Measurements from ENCODE around the gene TP53. TPM values are rescaled to one million over a fixed set of nuclear protein-coding genes. Genes with fewer than 3 reads are reported as not detected.

The TP53 gene
- total RNA-seq, 1 experiment from 2014 or later, result 4.1 TPM

- DNase-seq (ENCODE audit: low read depth), result no peak
Measured at GRCh38 chr17:7707446-7707845, 20.2 kb upstream of the TP53 start.

DNA sequence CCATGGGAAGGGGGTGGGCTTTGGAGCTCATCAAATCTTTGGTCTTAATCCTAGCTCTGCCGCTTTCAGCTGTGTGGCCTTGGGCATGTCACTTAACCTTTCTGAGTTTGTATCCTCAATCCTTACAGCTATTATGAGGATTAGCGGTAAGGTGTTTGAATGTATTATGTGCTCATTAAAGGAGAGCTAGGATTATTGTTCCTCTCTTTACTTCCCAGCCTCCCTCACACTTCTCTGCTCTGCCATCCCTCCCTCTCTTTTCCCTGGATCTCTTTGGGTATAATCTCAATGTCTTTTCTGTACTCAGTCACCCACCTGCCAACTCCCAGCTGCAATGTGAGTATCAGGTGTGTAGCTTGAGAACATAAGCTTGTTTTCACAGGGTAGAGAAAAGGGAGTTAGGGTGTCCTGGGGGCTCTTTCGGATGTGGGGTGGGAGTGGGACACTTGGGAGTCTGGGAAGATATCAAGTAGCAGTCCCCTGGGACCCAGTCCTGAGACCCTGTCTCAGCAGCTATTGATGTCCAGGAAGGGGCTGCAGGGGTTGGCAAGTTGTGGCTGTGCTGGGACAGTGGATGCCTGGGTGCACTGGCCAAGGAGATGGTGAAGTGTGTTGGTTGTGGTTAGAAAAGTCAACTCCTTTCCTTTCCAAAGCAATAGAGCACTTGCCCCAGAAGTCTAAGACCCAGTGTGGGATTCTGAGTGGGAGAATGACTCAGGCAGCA is 19.5 kb upstream of the TP53 start:
- no peak for DNase-seq (ENCODE audit: low read depth)

DNA sequence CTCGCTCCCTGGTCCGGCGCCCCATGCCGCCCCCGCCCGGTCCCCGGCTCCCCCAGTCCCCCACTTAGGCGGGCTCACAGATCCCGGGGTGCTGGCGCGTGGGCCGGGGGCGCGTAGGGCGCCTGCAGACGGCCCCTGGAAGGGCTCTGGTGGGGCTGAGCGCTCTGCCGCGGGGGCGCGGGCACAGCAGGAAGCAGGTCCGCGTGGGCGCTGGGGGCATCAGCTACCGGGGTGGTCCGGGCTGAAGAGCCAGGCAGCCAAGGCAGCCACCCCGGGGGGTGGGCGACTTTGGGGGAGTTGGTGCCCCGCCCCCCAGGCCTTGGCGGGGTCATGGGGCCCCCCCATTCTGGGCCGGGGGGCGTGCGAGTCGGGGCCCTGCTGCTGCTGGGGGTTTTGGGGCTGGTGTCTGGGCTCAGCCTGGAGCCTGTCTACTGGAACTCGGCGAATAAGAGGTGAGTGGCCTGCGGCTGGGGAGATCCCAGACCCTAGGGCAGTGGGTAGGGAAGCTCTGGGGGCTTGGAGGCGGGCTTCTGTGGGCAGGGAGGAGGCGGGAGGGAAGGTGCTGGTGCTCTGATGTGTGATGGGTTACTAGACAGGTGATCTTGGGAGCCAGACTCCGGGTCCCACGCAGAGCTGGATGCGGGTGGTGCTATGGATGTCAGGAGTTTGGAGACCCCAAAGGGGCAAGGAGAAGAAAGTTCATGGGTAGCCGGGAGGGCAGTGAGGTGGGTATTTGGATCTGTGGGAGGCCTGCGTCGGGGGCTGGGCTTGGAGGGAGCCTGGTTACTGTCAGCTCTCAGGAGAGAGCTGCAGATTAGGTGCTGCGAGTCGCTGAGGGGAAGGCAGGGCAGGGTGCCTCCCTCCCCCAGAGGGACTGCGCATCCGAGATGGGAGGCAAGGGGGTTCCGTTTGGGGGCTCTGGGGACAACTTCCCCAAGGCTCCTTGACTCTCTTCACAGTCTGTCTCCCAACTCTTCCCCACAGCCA is 18.3 kb upstream of the TP53 start:
- no peak for DNase-seq (ENCODE audit: low read depth)

- DNase-seq (ENCODE audit: low read depth), result no peak
Measured at GRCh38 chr17:7704601-7705268, 17.4 kb upstream of the TP53 start, which contains the start of gene EFNB3. Gene EFNB3, plus strand, starts transcription at chr17:7705202. Its CDS starts 397 bp downstream, at chr17:7705599.

GRCh38 chr17:7703584-7704479 is 16.5 kb upstream of the TP53 start:
- no peak for DNase-seq (ENCODE audit: low read depth)

GRCh38 chr17:7702776-7703175 is 15.5 kb upstream of the TP53 start:
- no peak for DNase-seq (ENCODE audit: low read depth)

GRCh38 chr17:7701681-7702080 is 14.4 kb upstream of the TP53 start:
- no peak for DNase-seq (ENCODE audit: low read depth)

DNA sequence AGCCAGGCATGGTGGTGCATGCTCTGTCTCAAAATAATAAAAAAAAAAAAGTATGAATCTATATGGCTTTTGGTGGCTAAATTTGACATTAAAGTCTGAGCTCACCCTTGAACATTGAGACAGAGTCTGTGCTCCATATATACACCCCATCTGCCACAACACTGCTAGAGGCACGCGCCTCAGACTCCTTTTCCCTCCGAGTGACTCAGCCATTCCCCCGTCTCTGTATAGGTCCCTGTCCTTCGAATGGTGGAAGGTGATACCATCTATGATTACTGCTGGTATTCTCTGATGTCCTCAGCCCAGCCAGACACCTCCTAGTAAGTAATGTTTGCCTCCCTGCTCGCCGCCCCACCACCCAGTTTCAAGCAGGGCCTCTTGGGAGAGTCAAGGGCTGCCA is 13.2 kb upstream of the TP53 start:
- no peak for DNase-seq (ENCODE audit: low read depth)

- no peak for DNase-seq (ENCODE audit: low read depth)
Measured at GRCh38 chr17:7697828-7698588, 10.7 kb upstream of the TP53 start.

GRCh38 chr17:7695586-7695985 is 8.3 kb upstream of the TP53 start:
- no peak for DNase-seq (ENCODE audit: low read depth)

GRCh38 chr17:7688808-7689316 is 1.6 kb upstream of the TP53 start:
- DNase-seq (ENCODE audit: low read depth), result no peak

- DNase-seq (ENCODE audit: low read depth), result peak; percentile 98
Measured at GRCh38 chr17:7687908-7688807, 868 bp upstream of the TP53 start, which contains the start of gene WRAP53. Gene WRAP53, plus strand, starts transcription at chr17:7688477. Its CDS starts 172 bp downstream, at chr17:7688649.

DNA sequence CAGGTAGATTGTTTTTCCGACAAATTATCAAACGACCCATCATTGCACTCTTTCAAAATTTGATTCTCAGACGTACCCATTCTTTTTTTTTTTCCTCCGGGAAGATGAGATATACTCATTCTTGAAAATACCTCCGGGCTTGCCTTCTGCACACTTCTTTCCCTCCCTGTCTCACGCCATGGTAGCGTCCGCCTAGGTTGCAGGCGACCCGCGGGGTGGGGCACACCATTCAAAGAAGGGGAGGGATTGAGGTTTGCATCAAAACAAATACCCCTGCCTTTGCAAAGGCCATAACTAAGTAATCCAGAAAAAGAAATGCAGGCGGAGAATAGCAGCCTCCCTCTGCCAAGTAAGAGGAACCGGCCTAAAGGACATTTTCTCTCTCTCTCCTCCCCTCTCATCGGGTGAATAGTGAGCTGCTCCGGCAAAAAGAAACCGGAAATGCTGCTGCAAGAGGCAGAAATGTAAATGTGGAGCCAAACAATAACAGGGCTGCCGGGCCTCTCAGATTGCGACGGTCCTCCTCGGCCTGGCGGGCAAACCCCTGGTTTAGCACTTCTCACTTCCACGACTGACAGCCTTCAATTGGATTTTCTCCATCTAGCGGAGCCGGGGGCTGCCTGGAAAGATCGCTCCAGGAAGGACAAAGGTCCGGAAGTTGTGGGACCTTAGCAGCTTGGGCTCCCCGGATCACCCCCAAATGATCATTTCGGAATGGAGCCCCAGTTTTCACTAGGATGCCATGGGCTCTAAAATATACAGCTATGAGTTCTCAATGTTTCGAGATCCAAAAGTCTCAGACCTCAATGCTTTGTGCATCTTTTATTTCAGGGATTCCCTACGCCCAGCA is 843 bp downstream of the TP53 start:
- DNase-seq (ENCODE audit: low read depth), result peak; percentile 80

- peak; percentile 89 for DNase-seq (ENCODE audit: low read depth)
Measured at GRCh38 chr17:7685533-7686221, 1.6 kb downstream of the TP53 start.

GRCh38 chr17:7684851-7685532 is 2.3 kb downstream of the TP53 start:
- DNase-seq (ENCODE audit: low read depth), result no peak

DNA sequence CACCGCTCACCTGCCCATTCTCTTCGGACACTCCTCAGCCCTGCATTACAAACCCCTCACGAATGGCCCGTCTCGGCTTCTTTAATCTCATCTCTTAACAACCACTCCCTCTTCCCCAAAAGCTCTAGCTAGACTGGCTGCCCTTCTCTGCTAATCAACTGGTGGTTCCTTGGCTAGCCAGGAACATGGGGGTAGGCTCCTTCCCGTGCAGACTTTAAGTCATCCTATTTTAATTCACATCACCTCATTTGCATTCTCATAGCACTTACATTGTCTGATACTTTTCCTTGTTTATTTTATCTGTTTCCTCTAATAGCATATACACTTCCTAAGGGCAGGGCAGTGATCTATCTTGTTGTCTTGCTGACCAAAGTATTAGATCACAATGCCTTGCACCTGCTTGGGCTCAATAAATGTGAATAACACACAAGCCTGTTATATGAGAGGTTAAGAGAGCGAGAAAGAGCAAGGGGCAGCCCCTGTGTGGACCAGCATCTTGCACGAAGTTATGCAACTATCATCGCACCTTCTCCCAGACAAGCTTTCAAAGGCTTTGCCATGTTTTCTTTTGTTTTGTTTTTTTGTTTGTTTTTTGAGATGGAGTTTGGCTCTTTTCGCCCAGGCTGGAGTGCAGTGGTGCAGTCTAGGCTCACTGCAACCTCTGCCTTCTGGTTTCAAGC is 9.8 kb downstream of the TP53 start:
- DNase-seq (ENCODE audit: low read depth), result no peak
